GM19043 (cell line): ENCODE data around the gene PLD3.
"Not testable (repeated sequence)": the region's sequence is repeated elsewhere in the genome, so short reads cannot be mapped to it uniquely, and the experiment has no call there.

Experiments
- ATAC-seq: cut with Tn5 transposase; IDR thresholded peaks from one replicate; pipeline ENCODE4 v1.9.1; 2021; ENCODE audit warnings: low read depth; ENCODE audit not compliant: unreplicated experiment

The PLD3 gene

GRCh38 chr19:40383668-40384248 lies 35.3 kb downstream of the PLD3 start:
- no peak for ATAC-seq

GRCh38 chr19:40387155-40387554 lies 38.7 kb downstream of the PLD3 start:
- ATAC-seq: no peak

- ATAC-seq: no peak
These were observed 40.0 kb downstream of the PLD3 start for GRCh38 chr19:40388481-40388880.

- no peak for ATAC-seq
These were observed 41.0 kb downstream of the PLD3 start for GRCh38 chr19:40389404-40390083.

- no peak for ATAC-seq
These were observed 41.7 kb downstream of the PLD3 start, which contains the start of gene HIPK4 for GRCh38 chr19:40390084-40390742. Gene HIPK4 (minus strand): TSS chr19:40390181. CDS start chr19:40389902, 279 bp downstream.

- no peak for ATAC-seq
These were observed 43.6 kb downstream of the PLD3 start for GRCh38 chr19:40392123-40392522.

GRCh38 chr19:40392894-40393517 lies 44.5 kb downstream of the PLD3 start:
- no peak for ATAC-seq

- ATAC-seq: no peak
These were observed 45.7 kb downstream of the PLD3 start for GRCh38 chr19:40393894-40394815.

GRCh38 chr19:40394816-40395210 lies 46.3 kb downstream of the PLD3 start:
- no peak for ATAC-seq

GRCh38 chr19:40395956-40396355 lies 47.5 kb downstream of the PLD3 start:
- no peak for ATAC-seq

- ATAC-seq: no peak
These were observed 48.5 kb downstream of the PLD3 start for GRCh38 chr19:40396886-40397567.

GRCh38 chr19:40397568-40397906 lies 49.0 kb downstream of the PLD3 start:
- ATAC-seq: no peak

- no peak for ATAC-seq
These were observed 50.1 kb downstream of the PLD3 start for GRCh38 chr19:40398417-40399131.

- ATAC-seq: no peak
These were observed 52.1 kb downstream of the PLD3 start for GRCh38 chr19:40400559-40400958.

GRCh38 chr19:40403262-40403984 lies 54.9 kb downstream of the PLD3 start:
- peak; percentile 56 for ATAC-seq

GRCh38 chr19:40407714-40408597 lies 59.5 kb downstream of the PLD3 start:
- no peak for ATAC-seq

- not testable (repeated sequence) for ATAC-seq
These were observed 60.1 kb downstream of the PLD3 start for GRCh38 chr19:40408598-40408925.

- ATAC-seq: no peak
These were observed 61.5 kb downstream of the PLD3 start for GRCh38 chr19:40410030-40410389.
